K562 (cell line): Measurements from ENCODE around the gene SLC8A2. TPM values are rescaled to one million over a fixed set of nuclear protein-coding genes. Genes with fewer than 3 reads are reported as not detected.

Source experiments
- ATAC-seq: fragments of 200-7000 bp; cut with Tn5 transposase; 3 replicates; pipeline ENCODE4 v1.9.1; 2020; ENCODE audit warnings: moderate library complexity
- BruUV-seq: library from RNA; stranded (reverse); fragments of 400-500 nt; replicated peaks from 2 replicates; lab custom pipeline; 2021; lab: Mats Ljungman, UMichigan
- CTCF ChIA-PET: fragments of 300-600 bp; formaldehyde crosslinking; extraction: SDS; loops from one replicate; lab custom pipeline; 2021; ENCODE audit warnings: low intra/inter-chr PET ratio; lab: Yijun Ruan, JAX
- POLR2A ChIA-PET: fragments of 300-600, 350-650 bp; sonication (Branson Sonifier 250); formaldehyde crosslinking; extraction: SDS; loops from one replicate; lab custom pipeline; 2021; ENCODE audit warnings: antibody characterized with exemption, inconsistent platforms; lab: Yijun Ruan, JAX
- DNase-seq, 4 experiments: peaks; one replicate each; pipeline versions ENCODE4 v3.0.0 to v3.0.0-alpha.2; 2011 to 2018; ENCODE audit warnings: low spot score in 3 of 4, mixed read lengths in 3 of 4; ENCODE audit errors: extremely low read depth in 1 of 4
- FAIRE-seq: peaks from 2 replicates; lab custom pipeline; 2011; peaks lifted over from hg19 to GRCh38; lab: Jason Lieb, UNC
- H2AFZ ChIP-seq: 2 replicates; pipeline ENCODE4 v1.6.0; 2011; ENCODE audit warnings: low read depth, low read length, control low read depth, inconsistent platforms
- H3K27ac ChIP-seq: fragments of 200-600 bp; 3 replicates; pipeline ENCODE4 v1.8.0; 2011; ENCODE audit warnings: low read depth, mild to moderate bottlenecking, control low read depth, inconsistent platforms, low read length, moderate library complexity, mixed read lengths; ENCODE audit errors: extremely low read depth
- H3K27me3 ChIP-seq, 2 experiments: fragments of 300-600 bp in 1 of 2; 2 replicates in 1 of 2; 3 replicates in 1 of 2; pipeline versions ENCODE4 v1.6.0 to v1.8.0; 2011; ENCODE audit warnings: inconsistent platforms in 2 of 2, low read length in 2 of 2, mild to moderate bottlenecking in 1 of 2, mixed read lengths in 1 of 2, moderate library complexity in 1 of 2; ENCODE audit not compliant: control insufficient read depth in 2 of 2, insufficient read depth in 2 of 2
- H3K36me3 ChIP-seq: fragments of 300-600 bp; 3 replicates; pipeline ENCODE4 v1.8.0; 2011; ENCODE audit warnings: mild to moderate bottlenecking, low read length, inconsistent platforms; ENCODE audit not compliant: control insufficient read depth, insufficient read depth
- H3K4me1 ChIP-seq, 2 experiments: fragments of 200-600 bp in 1 of 2; replicated peaks in 1 of 2; 2 replicates in 1 of 2; 3 replicates in 1 of 2; pipeline versions ENCODE4 v1.5.1 to v1.8.0; 2011; ENCODE audit warnings: inconsistent platforms in 2 of 2, low read length in 2 of 2, mild to moderate bottlenecking in 1 of 2, mixed read lengths in 1 of 2, moderate library complexity in 1 of 2; ENCODE audit not compliant: control insufficient read depth in 2 of 2, insufficient read depth in 2 of 2
- H3K4me2 ChIP-seq: 2 replicates; pipeline ENCODE4 v1.6.1; 2011; ENCODE audit warnings: low read length, control low read depth, inconsistent platforms, mixed read lengths; ENCODE audit not compliant: insufficient read depth
- H3K4me3 ChIP-seq: fragments of 200-600 bp; sonication (generic), shearing (Covaris generic); 2 replicates; pipeline ENCODE4 v1.5.1; 2016; ENCODE audit warnings: control low read depth, inconsistent platforms
- H3K79me2 ChIP-seq: fragments of 200-600 bp; 3 replicates; pipeline ENCODE4 v1.8.0; 2011; ENCODE audit warnings: low read length, inconsistent platforms; ENCODE audit not compliant: control insufficient read depth, insufficient read depth
- H3K9ac ChIP-seq, 2 experiments: 2 replicates each; pipeline versions ENCODE4 v1.6.0 to v1.6.1; 2011; ENCODE audit warnings: low read depth in 2 of 2, low read length in 2 of 2, control low read depth in 1 of 2, inconsistent platforms in 1 of 2, mild to moderate bottlenecking in 1 of 2, mixed read lengths in 1 of 2; ENCODE audit not compliant: insufficient read depth in 1 of 2
- H3K9me1 ChIP-seq: one replicate; pipeline ENCODE4 v1.6.0; 2011; ENCODE audit warnings: inconsistent platforms, mild to moderate bottlenecking, low read length, moderate library complexity; ENCODE audit not compliant: control insufficient read depth, insufficient read depth
- H3K9me3 ChIP-seq: replicated peaks from 2 replicates; pipeline ENCODE4 v1.5.1; 2011; ENCODE audit warnings: low read depth, low read length, inconsistent platforms; ENCODE audit not compliant: control insufficient read depth, insufficient read depth
- H4K20me1 ChIP-seq: replicated peaks from 2 replicates; pipeline ENCODE4 v1.6.1; 2011; ENCODE audit warnings: low read length, inconsistent platforms, mixed read lengths; ENCODE audit not compliant: control insufficient read depth, insufficient read depth
- ADNP ChIP-seq: fragments of 200-800 bp; sonication (Bioruptor generic); IDR thresholded peaks from 2 replicates; pipeline ENCODE4 v1.6.1; 2016; ENCODE audit warnings: missing genetic modification characterization, missing compliant biosample characterization
- FUS ChIP-seq: fragments of 200-400 bp; formaldehyde crosslinking; optimal IDR thresholded peaks from 2 replicates; pipeline ENCODE3; 2017; ENCODE audit warnings: low read depth, low read length
- GABPB1 ChIP-seq: sonication (generic); formaldehyde crosslinking; IDR thresholded peaks from 2 replicates; pipeline ENCODE4 v1.8.0; 2022; ENCODE audit warnings: mild to moderate bottlenecking, missing genetic modification reagents
- MBD2 ChIP-seq: sonication (generic); IDR thresholded peaks from 2 replicates; pipeline ENCODE4 v1.6.1; 2016; ENCODE audit warnings: low read depth, borderline replicate concordance
- NR2C2 ChIP-seq, 2 experiments: fragments of 200-800 bp in 1 of 2; sonication (Bioruptor generic) in 1 of 2; sonication (generic) in 1 of 2; formaldehyde crosslinking in 1 of 2; IDR thresholded peaks; 2 replicates each; pipeline versions ENCODE4 v1.6.1 to v1.8.0; 2016 to 2022; ENCODE audit warnings: mild to moderate bottlenecking in 1 of 2, missing compliant biosample characterization in 1 of 2, missing genetic modification characterization in 1 of 2, missing genetic modification reagents in 1 of 2
- TBL1XR1 ChIP-seq, 2 experiments: IDR thresholded peaks; 2 replicates each; pipeline ENCODE4 v1.6.1; 2012; ENCODE audit warnings: improper control_type of control experiment in 2 of 2, low read length in 2 of 2, mild to moderate bottlenecking in 1 of 2
- YY1 ChIP-seq, 3 experiments: IDR thresholded peaks; 2 replicates each; pipeline ENCODE4 v1.6.1; 2011; ENCODE audit warnings: low read length in 2 of 3, mild to moderate bottlenecking in 2 of 3, moderate library complexity in 2 of 3, borderline replicate concordance in 1 of 3, control low read depth in 1 of 3, low read depth in 1 of 3; ENCODE audit not compliant: insufficient read depth in 3 of 3, insufficient replicate concordance in 2 of 3, control insufficient read depth in 1 of 3, insufficient read length in 1 of 3; ENCODE audit errors: extremely low read depth in 1 of 3
- WGBS: fragments of 100-300 bp; shearing (Covaris generic); methylation state at CpG from one replicate; pipeline ENCODE4 v1.1.6; 2016; ENCODE audit warnings: low coverage, mixed read lengths; ENCODE audit not compliant: insufficient coverage; ENCODE audit errors: missing lambda C conversion rate; 5-methylcytosine and 5-hydroxymethylcytosine counted together
- in situ Hi-C: fragments of 300-500 bp; cut with MboI; formaldehyde crosslinking; loops from 4 replicates; pipeline ENCODE4 v1.15.0; 2018; ENCODE audit warnings: inconsistent platforms, mixed read lengths
- intact Hi-C: fragments of 100-400 bp; cut with micrococcal nuclease; formaldehyde crosslinking; loops from 2 replicates; pipeline ENCODE4 v1.14.2; 2022
- polyA plus RNA-seq, 8 experiments: library from polyadenylated mRNA; depleted of rRNA in 4 of 8; stranded (reverse) in 5 of 8; unstranded in 3 of 8; fragments of >200 nt; fragmentation: Nextera tagmentation in 2 of 8; fragmentation: Illumina TruSeq in 1 of 8; extraction: Ambion mirVana in 2 of 8; extraction: Trizol in 1 of 8; gene quantifications; 2 replicates each; pipeline versions ENCODE4 v1.2.1 to v1.2.3, GENCODE V29; 2011 to 2014; ENCODE audit warnings: inconsistent platforms in 1 of 8, missing spikeins in 1 of 8
- total RNA-seq, 7 experiments: library from RNA; depleted of rRNA in 6 of 7; stranded (reverse); fragments of >200 nt in 6 of 7; fragmentation: Illumina TruSeq in 2 of 7; extraction: Trizol in 2 of 7; gene quantifications; 2 replicates each; pipeline versions ENCODE4 v1.2.1 to v1.2.3, GENCODE V29; 2011 to 2021; ENCODE audit warnings: low replicate concordance in 1 of 7
- TF ChIP-seq, protein P1 (sequence below), 3 experiments: fragments of 200-800 bp in 1 of 3; sonication (Bioruptor generic) in 1 of 3; sonication (generic) in 1 of 3; formaldehyde crosslinking in 1 of 3; IDR thresholded peaks; 2 replicates each; pipeline versions ENCODE4 v1.6.1 to v1.8.0; 2016 to 2022; ENCODE audit warnings: mild to moderate bottlenecking in 2 of 3, missing compliant biosample characterization in 2 of 3, missing genetic modification characterization in 2 of 3, missing genetic modification reagents in 1 of 3
- TF ChIP-seq, protein P2 (sequence below): sonication (generic); formaldehyde crosslinking; IDR thresholded peaks from 2 replicates; pipeline ENCODE4 v1.8.0; 2022; ENCODE audit warnings: mild to moderate bottlenecking, missing genetic modification reagents, borderline replicate concordance

Gene SLC8A2
- total and polyA plus RNA-seq, 9 of the 15 experiments (the other 6 are each of a cell fraction or from before 2014, with no cell fraction given) = 0.07 to 0.66 (median 0.24) TPM; not detected in 3

DNA sequence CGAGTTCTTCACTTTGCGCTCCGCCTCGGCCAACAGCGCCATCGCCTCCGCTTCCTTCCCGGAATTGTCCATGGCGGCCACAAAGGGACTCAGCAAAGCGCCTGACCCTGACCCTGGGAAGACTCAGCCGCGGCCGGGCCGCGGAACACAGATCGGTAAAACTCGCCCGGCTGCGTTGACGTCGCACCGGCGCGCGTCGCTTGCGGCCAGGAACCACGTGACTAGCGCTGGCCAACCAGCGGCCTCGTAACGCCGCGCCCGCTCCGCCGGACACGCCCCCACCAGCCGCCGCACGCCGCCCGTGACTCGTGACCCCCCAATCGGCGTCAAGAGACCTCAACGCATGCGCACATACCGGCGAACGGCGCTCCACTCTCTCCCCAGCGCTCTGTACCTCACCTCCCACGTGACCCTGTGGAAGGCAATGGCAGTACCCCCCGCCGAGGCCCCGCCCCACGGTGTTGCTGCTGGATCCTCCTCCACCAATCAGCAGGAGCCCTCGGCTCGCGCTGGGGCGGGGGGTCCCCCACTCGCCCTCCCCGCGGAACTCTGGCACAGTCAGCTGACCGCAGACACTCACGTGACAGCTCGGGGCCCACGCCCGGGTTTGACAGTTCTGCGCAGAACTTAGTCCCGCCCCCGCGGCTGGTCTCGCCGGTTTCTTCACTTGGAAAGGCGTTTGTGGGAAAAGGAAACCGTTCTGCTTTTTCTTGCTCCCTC is 43.3 kb upstream of the SLC8A2 start, which contains the start of gene NAPA (continued):
- peak; percentile 28; the same call in 1 of the 2 replicates for TF ChIP-seq MBD2
- TF ChIP-seq FUS = no peak
- TF ChIP-seq ADNP (tag) = no peak

DNA sequence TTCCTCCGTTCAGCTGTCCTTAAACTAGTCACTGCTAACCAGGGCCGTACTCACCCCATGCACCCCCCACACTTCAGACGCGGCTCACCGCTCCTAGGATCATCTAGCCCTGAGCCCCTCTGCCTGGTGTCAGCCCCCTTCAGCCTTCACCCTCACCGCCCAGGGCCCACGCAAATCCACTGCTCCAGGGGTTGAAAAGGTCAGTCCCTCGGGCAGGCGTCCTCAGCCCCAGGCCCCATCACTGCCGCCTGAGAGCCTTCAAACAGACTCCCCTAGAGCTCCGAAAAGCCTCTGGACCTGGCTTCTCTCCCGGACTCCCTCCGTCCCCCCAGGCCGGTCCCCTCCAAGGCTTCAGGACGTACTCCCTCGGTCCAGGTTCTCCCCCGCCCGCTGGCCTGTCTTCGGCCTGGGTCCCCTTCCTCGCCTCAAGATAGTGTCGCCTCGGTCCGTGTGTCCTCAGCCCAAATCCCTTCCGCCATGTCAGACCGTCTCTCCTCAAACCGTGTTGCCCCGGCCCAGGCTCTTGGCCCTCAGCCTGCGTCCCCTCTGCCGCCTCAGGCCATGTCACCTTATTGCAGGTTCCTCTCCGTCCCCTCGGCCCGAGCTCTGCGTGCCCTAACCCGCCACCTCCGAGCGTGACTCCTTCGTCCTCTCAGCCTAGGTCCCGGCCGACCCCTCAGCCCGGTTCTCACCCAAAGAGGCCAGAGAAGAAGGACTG is 42.6 kb upstream of the SLC8A2 start:
- Histone ChIP-seq H3K4me1 (peaks cover 20 to 45% of the 10 kb centered on the region in 2 experiments), H3K4me2 (peak overlapping the region; percentile 98), H3K4me3 (peak overlapping the region; percentile 96), H3K9me1 (no peaks in the 10 kb centered on the region), H2AFZ (peak overlapping the region; percentile 79), H3K27ac (peak overlapping the region; percentile 92), H4K20me1 (peaks cover 11% of the 10 kb centered on the region), H3K9ac (peak overlapping the region; percentile 97 to 100), H3K79me2 (peaks cover 55% of the 10 kb centered on the region), H3K27me3 (no peaks in the 10 kb centered on the region), H3K36me3 (peaks cover 28% of the 10 kb centered on the region; the same call in 2 of the 3 replicates), H3K9me3 (no peaks in the 10 kb centered on the region)
- FAIRE-seq = no peak
- intact Hi-C loops (no loop called here), in situ Hi-C loops (no loop called here)
- WGBS = under 1% methylated on average over 36 of the region's 40 CpGs
- ATAC-seq = peak; percentile 6
- TSS peak; percentile 78 for BruUV-seq
- POLR2A ChIA-PET = interaction anchor here (1.6 kb wide), 1 partner anchor 11 kb away, joined by 5 read pairs; no protein-coding TSS in a partner anchor
- CTCF ChIA-PET = interaction anchor here (0.6 kb wide), 1 partner anchor 223 kb away, joined by 3 read pairs; no protein-coding TSS in a partner anchor
- peak in 2 of 4 experiments; percentile 39 to 49 for DNase-seq
- TF ChIP-seq, protein P1, sequence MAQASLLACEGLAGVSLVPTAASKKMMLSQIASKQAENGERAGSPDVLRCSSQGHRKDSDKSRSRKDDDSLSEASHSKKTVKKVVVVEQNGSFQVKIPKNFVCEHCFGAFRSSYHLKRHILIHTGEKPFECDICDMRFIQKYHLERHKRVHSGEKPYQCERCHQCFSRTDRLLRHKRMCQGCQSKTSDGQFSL (CRISPR knock-in tag; IDR thresholded peaks at IDR 0.05) = peak; percentile 68; the same call in 1 of the 2 replicates
- TF ChIP-seq, protein P1 (tag; IDR thresholded peaks at IDR 0.05) = no peak
- TF ChIP-seq TBL1XR1 (IDR thresholded peaks at IDR 0.05; ENCODE audit: low read length in 2 of 2) (no peak), NR2C2 (CRISPR knock-in tag; IDR thresholded peaks at IDR 0.05) (peak; percentile 39; the same call in 1 of the 2 replicates), NR2C2 (tag; IDR thresholded peaks at IDR 0.05) (no peak), YY1 (IDR thresholded peaks at IDR 0.05; ENCODE audit: borderline replicate concordance in 1 of 3, control insufficient read depth in 1 of 3, extremely low read depth in 1 of 3, insufficient read depth in 3 of 3, insufficient read length in 1 of 3, insufficient replicate concordance in 2 of 3, low read depth in 1 of 3, low read length in 2 of 3) (peak in 1 of 3 experiments; percentile 6), GABPB1 (CRISPR knock-in tag) (no peak)
- TF ChIP-seq, protein P2, sequence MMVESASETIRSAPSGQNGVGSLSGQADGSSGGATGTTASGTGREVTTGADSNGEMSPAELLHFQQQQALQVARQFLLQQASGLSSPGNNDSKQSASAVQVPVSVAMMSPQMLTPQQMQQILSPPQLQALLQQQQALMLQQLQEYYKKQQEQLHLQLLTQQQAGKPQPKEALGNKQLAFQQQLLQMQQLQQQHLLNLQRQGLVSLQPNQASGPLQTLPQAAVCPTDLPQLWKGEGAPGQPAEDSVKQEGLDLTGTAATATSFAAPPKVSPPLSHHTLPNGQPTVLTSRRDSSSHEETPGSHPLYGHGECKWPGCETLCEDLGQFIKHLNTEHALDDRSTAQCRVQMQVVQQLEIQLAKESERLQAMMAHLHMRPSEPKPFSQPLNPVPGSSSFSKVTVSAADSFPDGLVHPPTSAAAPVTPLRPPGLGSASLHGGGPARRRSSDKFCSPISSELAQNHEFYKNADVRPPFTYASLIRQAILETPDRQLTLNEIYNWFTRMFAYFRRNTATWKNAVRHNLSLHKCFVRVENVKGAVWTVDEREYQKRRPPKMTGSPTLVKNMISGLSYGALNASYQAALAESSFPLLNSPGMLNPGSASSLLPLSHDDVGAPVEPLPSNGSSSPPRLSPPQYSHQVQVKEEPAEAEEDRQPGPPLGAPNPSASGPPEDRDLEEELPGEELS (CRISPR knock-in tag) = peak; percentile 34; the same call in 1 of the 2 replicates
